ENCODE data around the gene SELPLG. TPM values are rescaled to one million over a fixed set of nuclear protein-coding genes. Genes with fewer than 3 reads are reported as not detected.
"Not testable (repeated sequence)": the region's sequence is repeated elsewhere in the genome, so short reads cannot be mapped to it uniquely, and the experiment has no call there.

The SELPLG gene
- total RNA-seq, 1 donor from 2014 or later: 55.6 TPM

DNA sequence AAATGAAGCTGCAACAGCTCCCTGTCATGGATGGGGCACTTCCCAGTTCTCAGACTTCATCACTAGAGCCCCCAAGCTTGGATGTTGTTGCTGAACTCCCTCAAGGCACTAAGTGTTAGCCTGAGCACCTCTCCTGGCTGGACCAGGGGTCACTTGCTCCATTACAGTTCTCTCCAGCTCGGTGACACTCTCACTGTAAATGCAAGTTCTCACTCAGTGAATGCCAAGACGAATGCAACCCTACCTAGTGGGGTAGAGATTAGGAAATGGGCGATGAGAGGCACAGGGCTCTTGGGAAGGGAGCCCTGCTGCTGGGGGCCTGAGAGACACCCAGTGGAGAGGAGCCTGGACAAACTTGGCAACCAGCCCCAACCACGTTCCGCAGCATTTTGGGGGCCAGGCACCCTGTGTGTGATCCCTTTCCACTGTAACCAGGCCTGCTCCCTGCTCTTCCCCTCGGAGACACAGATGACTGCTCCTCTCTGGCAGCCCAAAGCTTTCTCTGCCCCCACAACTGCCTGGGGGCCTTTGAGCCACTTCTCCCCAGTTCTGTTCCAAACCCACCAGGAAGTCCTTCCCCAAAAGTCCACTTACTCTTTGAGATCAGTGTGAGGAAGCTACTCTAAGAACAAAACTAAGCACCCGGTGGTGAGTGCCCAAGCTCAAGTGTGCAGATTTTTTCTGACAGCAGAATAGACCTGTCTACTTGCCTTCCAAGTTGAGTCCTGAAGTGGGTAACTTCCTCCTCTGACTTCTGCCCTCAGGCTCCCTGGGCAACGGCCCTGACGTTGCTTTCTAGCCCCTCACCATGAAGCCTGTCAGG, 8.0 kb upstream of the SELPLG start:
- no peak overlapping the region for H3K27ac Mint-ChIP-seq
- DNase-seq (ENCODE audit: low spot score): no peak
- no peak overlapping the region for H3K4me3 Mint-ChIP-seq (ENCODE audit: low read depth)
- H3K36me3 Mint-ChIP-seq (ENCODE audit: low read depth): peaks cover 16% of the 10 kb centered on the region
- intact Hi-C loops (cut with micrococcal nuclease): no loop called here
- H3K9me3 Mint-ChIP-seq: no peaks in the 10 kb centered on the region
- H3K4me1 Mint-ChIP-seq (ENCODE audit: low read depth): peaks cover 42% of the 10 kb centered on the region
- H3K27me3 Mint-ChIP-seq (ENCODE audit: low read depth): no peaks in the 10 kb centered on the region

DNA sequence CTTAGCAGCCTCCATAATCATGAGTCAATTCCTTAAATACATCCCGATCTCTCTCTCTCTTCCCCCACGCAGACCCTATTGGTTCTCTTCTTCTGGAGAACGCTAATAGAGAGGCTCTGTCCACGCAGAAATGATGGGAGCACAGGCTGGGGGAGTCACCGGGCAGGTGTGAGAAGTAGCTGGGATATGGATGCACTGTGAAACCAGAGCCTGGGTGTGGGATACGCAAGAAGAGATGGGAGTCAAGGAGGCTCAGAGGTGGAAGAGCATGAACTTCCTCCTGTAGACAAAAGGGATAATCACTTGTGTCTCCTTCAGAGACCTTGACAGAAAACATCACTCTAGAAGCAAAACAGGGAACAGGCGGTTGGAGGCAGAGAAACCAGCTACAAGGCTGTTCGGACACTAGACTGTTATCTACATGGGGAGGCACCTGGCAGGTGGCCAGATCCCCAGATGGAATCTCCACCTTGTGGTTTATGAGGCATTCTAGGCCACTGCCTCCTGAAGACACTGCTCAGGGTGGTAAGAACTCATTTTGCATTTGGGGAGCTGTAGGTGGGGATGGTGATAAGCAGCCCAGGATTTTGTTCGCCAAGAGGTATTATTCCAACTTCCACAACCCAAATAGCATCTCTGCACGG, 7.2 kb upstream of the SELPLG start:
- Mint-ChIP-seq H3K27ac (no peak overlapping the region), H3K9me3 (no peaks in the 10 kb centered on the region), H3K27me3 (ENCODE audit: low read depth) (no peaks in the 10 kb centered on the region), H3K4me1 (ENCODE audit: low read depth) (peaks cover 40% of the 10 kb centered on the region), H3K36me3 (ENCODE audit: low read depth) (peaks cover 12% of the 10 kb centered on the region), H3K4me3 (ENCODE audit: low read depth) (no peak overlapping the region)
- DNase-seq (ENCODE audit: low spot score): no peak
- intact Hi-C loops (cut with micrococcal nuclease): no loop called here

DNA sequence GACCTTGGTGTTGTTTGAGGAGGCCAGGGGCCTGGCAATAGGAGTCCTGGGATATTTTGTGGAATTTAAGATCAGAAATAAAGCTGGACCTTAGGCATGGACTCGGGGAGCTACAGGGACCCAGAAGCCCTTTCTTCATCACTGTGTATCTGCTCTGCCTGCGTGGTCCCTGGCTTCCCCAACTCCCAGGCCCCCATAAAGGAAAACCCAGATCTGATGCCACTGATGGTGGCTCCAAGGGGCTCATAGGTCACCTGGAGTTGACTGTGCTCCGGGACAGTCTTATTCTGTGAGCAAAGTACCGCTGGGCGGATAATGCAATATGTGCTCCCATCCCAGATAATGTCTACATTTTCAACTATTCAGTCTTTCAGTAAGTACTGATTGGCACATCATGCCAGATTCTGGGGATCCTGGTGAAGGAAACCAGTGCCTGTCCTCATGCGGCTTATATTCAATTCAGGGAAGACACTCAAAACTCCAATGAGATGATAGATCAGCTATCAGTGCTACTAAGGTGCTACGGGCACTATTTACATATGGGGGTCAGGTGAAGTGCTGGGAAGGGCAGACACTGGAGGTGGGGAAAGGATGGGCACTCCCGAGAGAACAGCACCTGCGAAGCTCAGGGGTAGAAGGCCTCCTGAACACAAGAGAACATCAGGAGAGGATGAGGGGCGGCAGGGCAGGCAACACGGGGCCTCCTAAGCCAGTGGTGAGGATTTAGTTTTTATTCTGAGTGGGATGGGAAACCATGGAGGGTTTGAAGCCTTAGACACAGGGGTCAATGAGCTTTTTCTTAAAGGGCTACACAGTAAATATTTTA, 5.5 kb upstream of the SELPLG start:
- DNase-seq (ENCODE audit: low spot score): no peak
- no peaks in the 10 kb centered on the region for H3K36me3 Mint-ChIP-seq (ENCODE audit: low read depth)
- H3K9me3 Mint-ChIP-seq: no peaks in the 10 kb centered on the region
- peaks cover 42% of the 10 kb centered on the region for H3K4me1 Mint-ChIP-seq (ENCODE audit: low read depth)
- no peak overlapping the region for H3K27ac Mint-ChIP-seq
- no peak overlapping the region for H3K4me3 Mint-ChIP-seq (ENCODE audit: low read depth)
- no peaks in the 10 kb centered on the region for H3K27me3 Mint-ChIP-seq (ENCODE audit: low read depth)
- intact Hi-C loops (cut with micrococcal nuclease): no loop called here

DNA sequence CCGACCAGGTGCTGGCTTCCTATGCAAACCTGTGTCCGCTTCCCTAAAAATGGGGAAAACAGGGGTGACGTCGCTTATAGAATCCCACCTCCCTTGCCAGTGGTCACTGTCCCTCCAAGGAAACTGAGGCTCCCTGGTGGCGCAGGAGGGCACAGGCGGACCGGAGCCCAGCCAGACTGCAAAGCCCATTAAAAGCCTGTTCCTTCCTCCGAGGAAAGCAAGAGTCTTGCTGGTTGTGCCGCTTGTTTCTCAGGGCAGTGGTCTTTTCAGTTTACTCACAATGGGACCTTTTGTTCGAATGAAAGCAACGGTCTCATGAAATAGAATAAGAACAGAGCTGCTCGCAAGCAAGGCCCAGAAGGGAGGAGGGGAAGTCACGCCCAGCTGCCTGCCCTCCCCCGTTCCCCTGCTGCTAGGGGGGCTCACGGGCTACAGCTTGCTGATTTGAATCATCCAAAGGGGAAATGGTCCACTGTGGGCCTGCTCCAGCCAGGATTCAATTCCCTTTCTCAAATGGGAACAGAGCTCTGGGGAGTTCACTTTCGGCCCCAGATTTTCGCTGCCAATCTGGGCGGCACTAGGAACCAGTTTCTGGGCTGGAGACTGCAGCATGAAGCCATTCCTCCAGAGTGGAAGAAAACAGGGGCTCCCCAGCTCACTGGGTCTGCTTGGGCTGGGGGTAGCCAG, 4.6 kb upstream of the SELPLG start:
- H3K4me3 Mint-ChIP-seq (ENCODE audit: low read depth): no peak overlapping the region

DNA sequence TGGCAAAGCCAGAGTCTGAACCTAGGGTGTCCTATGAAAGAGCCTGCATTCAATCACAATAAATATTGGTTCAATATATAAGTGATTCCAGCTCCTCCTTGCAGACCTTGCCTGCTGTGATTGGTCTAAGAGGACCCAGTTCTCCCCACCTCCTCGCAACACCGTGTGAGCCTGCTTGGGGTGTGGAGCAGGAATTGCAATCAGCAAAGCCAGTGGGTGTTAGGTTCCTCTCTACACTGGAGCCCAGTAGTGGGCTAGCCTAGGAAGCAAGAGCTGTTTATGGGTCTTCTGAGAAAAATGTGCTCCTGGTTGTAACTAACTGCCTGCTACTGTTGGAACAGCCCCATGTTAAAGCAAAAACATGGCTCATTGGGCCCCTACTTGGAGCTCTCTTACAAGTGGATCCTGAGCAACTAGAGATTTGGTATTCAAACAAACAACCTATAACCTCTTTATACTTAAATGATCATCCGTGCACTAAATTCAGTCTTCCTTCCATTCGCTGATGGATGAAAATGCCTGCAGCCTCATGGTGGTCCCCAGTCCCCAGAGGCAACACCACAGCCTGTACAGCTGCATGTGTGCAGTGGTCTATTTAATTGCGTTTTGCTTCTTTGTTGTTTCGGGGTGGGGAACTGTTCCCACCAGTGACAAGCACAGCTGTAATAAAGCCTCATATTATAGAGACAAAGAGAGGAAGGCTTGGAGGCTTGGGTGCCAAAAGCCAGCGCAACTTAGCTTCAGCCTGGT, 3.7 kb upstream of the SELPLG start:
- Mint-ChIP-seq H3K4me1 (ENCODE audit: low read depth) (peaks cover 49% of the 10 kb centered on the region), H3K9me3 (no peaks in the 10 kb centered on the region), H3K36me3 (ENCODE audit: low read depth) (no peaks in the 10 kb centered on the region), H3K27me3 (ENCODE audit: low read depth) (no peaks in the 10 kb centered on the region), H3K4me3 (ENCODE audit: low read depth) (no peak overlapping the region), H3K27ac (peak overlapping the region; percentile 38)
- intact Hi-C loops (cut with micrococcal nuclease): no loop called here
- DNase-seq (ENCODE audit: low spot score): no peak

More for the DNA sequence above, 4.6 kb upstream of the SELPLG start:
- no peak overlapping the region for H3K27ac Mint-ChIP-seq
- no peak for DNase-seq (ENCODE audit: low spot score)
- peaks cover 46% of the 10 kb centered on the region for H3K4me1 Mint-ChIP-seq (ENCODE audit: low read depth)
- no peaks in the 10 kb centered on the region for H3K36me3 Mint-ChIP-seq (ENCODE audit: low read depth)
- intact Hi-C loops (cut with micrococcal nuclease): no loop called here
- no peaks in the 10 kb centered on the region for H3K9me3 Mint-ChIP-seq
- H3K27me3 Mint-ChIP-seq (ENCODE audit: low read depth): no peaks in the 10 kb centered on the region

DNA sequence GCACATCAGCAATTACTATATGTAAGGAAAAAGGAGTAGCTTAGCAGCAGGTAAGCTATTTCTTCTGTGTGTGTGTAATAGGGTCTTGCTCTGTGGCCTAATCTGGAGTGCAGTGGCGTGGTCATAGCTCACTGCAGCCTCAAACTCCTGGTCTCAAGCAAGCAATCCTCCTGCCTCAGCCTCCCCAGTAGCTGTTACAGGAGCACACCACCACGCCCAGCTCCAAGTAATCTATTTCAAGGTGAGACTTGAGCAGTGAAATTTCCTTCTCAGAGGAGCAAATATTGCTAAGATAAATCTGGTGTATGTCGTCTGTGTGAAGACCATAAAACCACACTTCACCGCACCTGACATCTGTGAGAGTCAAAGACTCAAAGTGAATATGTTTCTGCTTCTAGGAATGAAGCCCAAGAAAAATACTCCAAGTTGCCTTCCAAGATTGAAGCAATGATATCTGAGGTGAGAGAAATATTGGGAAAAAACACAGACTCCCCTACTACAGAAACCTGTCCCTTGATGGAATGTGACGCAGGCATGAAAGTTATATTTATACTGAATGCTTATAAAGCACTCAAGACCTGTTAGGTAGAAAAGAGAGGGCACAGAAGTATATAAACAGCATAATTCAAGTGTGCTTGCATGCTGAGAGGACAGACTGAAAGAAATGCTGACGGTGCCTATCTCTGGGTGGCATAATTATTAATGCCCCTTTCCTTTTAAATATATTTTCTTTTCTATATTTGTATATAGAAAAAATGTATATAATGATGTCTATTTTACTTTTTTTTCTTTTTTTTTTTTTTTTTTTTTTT, 2.5 kb upstream of the SELPLG start:
- H3K4me1 Mint-ChIP-seq (ENCODE audit: low read depth): peaks cover 57% of the 10 kb centered on the region

DNA sequence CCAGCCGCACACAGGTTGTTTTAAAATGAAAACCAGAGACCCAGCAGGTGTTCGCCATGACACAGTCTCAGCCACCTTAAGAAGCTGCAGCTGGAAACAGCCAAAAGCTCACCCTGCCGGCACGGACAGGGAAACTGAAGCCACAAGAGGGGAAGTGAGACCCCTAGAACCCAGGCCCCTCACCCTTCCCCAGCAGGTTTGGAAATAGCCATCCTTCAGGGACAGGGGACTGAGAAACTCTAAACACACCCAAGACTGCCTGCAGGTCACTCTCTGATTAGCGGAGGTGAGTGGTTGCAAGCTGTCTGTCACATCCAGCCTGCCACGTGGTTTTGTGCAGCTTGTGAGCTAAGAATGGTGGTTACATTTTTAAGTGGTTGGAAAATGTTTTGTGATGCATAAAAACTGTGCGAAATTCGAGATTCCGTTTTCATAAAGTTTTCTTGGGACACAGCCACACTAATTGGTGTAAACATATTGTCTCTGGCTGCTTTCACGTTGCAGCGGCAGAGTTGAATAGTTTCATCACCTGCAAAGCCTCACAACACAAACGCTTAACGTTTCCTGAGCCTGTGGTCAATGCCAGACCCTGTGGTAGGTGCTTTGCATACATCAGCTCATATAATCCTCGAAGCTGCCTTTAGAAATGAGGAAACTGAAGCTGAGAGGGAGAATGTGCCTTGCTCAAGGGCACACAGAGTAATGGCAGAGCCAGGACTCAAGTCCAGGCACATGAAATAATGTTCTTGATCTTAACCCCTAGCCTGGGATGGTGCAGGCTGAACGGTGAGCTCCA, 1.7 kb upstream of the SELPLG start:
- H3K27me3 Mint-ChIP-seq (ENCODE audit: low read depth): no peaks in the 10 kb centered on the region
- peak overlapping the region; percentile 99 for H3K27ac Mint-ChIP-seq
- peak overlapping the region; percentile 34 for H3K4me3 Mint-ChIP-seq (ENCODE audit: low read depth)
- intact Hi-C loops (cut with micrococcal nuclease): loop anchor here (1.0 to 2.0 kb wide), 2 partner anchors 13 to 18 kb away; no protein-coding TSS in a partner anchor
- DNase-seq (ENCODE audit: low spot score): peak; percentile 51
- peaks cover 11% of the 10 kb centered on the region for H3K36me3 Mint-ChIP-seq (ENCODE audit: low read depth)
- peaks cover 61% of the 10 kb centered on the region for H3K4me1 Mint-ChIP-seq (ENCODE audit: low read depth)
- no peaks in the 10 kb centered on the region for H3K9me3 Mint-ChIP-seq

More for the DNA sequence above, 2.5 kb upstream of the SELPLG start:
- peaks cover 6% of the 10 kb centered on the region for H3K36me3 Mint-ChIP-seq (ENCODE audit: low read depth)
- peak overlapping the region; percentile 34 for H3K4me3 Mint-ChIP-seq (ENCODE audit: low read depth)
- intact Hi-C loops (cut with micrococcal nuclease): loop anchor here (1.0 to 2.0 kb wide), 2 partner anchors 13 to 19 kb away; no protein-coding TSS in a partner anchor
- no peaks in the 10 kb centered on the region for H3K9me3 Mint-ChIP-seq
- no peaks in the 10 kb centered on the region for H3K27me3 Mint-ChIP-seq (ENCODE audit: low read depth)
- peak overlapping the region; percentile 99 for H3K27ac Mint-ChIP-seq
- DNase-seq (ENCODE audit: low spot score): no peak

DNA sequence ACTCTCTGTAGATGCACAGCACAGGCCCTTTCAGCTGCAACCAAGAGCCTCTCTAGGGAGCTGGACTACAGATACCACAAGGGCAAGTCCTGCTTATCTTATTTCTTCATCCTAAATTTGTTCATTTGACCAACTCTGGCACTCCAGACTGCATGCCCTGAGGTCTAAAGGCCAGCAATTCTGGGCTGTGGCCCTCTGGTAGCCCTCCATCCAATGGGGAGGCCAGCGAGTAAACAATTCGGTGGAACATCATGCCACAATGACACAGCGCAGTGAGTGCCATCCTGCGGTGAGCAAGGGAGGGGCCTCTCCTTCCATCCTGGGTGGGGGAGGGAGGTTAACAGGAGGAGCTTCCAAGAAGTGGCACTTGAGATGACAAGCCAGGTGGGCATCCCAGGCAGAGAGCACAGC, 652 bp upstream of the SELPLG start:
- peak; percentile 47 for DNase-seq (ENCODE audit: low spot score)
- Mint-ChIP-seq H3K4me1 (ENCODE audit: low read depth) (peaks cover 65% of the 10 kb centered on the region), H3K4me3 (ENCODE audit: low read depth) (peak overlapping the region; percentile 98), H3K27me3 (ENCODE audit: low read depth) (no peaks in the 10 kb centered on the region), H3K9me3 (no peaks in the 10 kb centered on the region), H3K36me3 (ENCODE audit: low read depth) (peaks cover 11% of the 10 kb centered on the region), H3K27ac (peak overlapping the region; percentile 99)
- intact Hi-C loops (cut with micrococcal nuclease): loop anchor here (2.0 to 5.0 kb wide), 3 partner anchors 14 to 223 kb away; partner anchors contain the start of genes CORO1C and SSH1

DNA sequence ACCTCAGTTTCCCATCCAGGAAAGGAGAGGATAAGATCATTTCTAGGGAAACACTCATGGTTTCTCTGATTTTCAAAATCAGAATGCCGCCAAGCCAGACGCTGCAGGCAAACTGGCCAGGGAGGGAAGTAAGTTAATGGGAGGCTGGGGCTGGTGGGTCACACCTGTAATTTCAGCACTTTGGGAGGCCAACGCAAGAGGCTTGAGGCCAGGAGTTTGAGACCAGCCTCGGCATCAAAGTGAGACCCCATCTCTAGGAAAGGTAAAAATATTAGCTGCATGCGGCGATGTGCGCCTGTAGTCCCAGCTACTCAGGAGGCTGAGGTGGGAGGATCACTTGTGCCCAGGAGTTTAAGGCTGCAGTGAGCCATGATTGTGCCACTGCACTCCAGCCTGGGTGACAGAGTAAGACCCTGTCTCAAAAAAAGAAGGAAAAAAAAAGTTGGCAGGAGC, 587 bp downstream of the SELPLG start:
- no peak for DNase-seq (ENCODE audit: low spot score)
- peaks cover 20% of the 10 kb centered on the region for H3K36me3 Mint-ChIP-seq (ENCODE audit: low read depth)
- intact Hi-C loops (cut with micrococcal nuclease): loop anchor here (1.0 to 5.0 kb wide), 4 partner anchors 64 to 464 kb away; partner anchors contain the start of genes CORO1C, SSH1 and UNG
- no peaks in the 10 kb centered on the region for H3K9me3 Mint-ChIP-seq
- peak overlapping the region; percentile 98 for H3K4me3 Mint-ChIP-seq (ENCODE audit: low read depth)
- H3K27ac Mint-ChIP-seq: peak overlapping the region; percentile 99
- H3K27me3 Mint-ChIP-seq (ENCODE audit: low read depth): no peaks in the 10 kb centered on the region
- H3K4me1 Mint-ChIP-seq (ENCODE audit: low read depth): peaks cover 71% of the 10 kb centered on the region

DNA sequence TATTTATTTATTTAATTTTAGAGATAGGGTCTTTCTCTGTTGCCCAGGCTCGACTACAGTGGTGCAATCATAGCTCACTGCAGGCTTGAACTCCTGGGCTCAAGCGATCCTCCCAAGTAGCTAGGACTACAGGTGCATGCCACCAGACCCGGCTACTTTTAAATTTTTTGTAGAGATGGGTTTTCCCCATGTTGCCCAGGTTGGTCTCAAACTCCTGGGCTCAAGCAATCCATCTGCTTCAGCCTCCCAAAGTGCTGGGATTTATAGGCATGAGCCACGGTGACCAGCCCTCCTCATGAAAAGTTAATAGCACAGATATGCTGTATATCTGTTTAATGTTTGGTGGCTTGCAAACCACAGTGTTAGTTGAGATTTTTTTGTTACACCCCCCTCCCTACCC, 2.4 kb downstream of the SELPLG start:
- not testable (repeated sequence) for H3K27me3 Mint-ChIP-seq (ENCODE audit: low read depth); H3K9me3 Mint-ChIP-seq; DNase-seq (ENCODE audit: low spot score)
- intact Hi-C loops (cut with micrococcal nuclease): loop anchor here (5.0 kb wide), 2 partner anchors 101 to 226 kb away; partner anchors contain the start of genes CORO1C and SSH1
- Mint-ChIP-seq H3K36me3 (ENCODE audit: low read depth) (peaks cover 27% of the 10 kb centered on the region), H3K4me1 (ENCODE audit: low read depth) (peaks cover 65% of the 10 kb centered on the region), H3K27ac (peak overlapping the region; percentile 99), H3K4me3 (ENCODE audit: low read depth) (peak overlapping the region; percentile 98)
